BE2C (cell line): ENCODE data around the gene FGB.

Experiments
- DNase-seq: peaks from one replicate; pipeline ENCODE4 v3.0.0-alpha.2; 2020
- H3K27me3 ChIP-seq: fragments of 250-450 bp; sonication (Bioruptor Pico); 2 replicates; pipeline ENCODE4 v1.5.1; 2020; ENCODE audit warnings: mild to moderate bottlenecking
- H3K36me3 ChIP-seq: fragments of 250-450 bp; sonication (Bioruptor Pico); 2 replicates; pipeline ENCODE4 v1.5.1; 2020; ENCODE audit warnings: mild to moderate bottlenecking
- H3K4me1 ChIP-seq: fragments of 250-450 bp; sonication (Bioruptor Pico); 2 replicates; pipeline ENCODE4 v1.5.1; 2020
- H3K4me3 ChIP-seq: 2 replicates; pipeline ENCODE4 v1.5.1; 2011; ENCODE audit warnings: low read depth, low read length
- H3K9me3 ChIP-seq: fragments of 250-450 bp; sonication (Bioruptor Pico); 2 replicates; pipeline ENCODE4 v1.5.1; 2020
- CTCF ChIP-seq: IDR thresholded peaks from 2 replicates; pipeline ENCODE4 v1.5.1; 2012; ENCODE audit warnings: mild to moderate bottlenecking, low read depth, low read length

The FGB gene

GRCh38 chr4:154583230-154583629 is 20.4 kb downstream of the FGB start:
- no peak for DNase-seq
- Histone ChIP-seq H3K4me1 (no peaks in the 10 kb centered on the region), H3K36me3 (no peaks in the 10 kb centered on the region), H3K9me3 (no peaks in the 10 kb centered on the region), H3K27me3 (peaks cover 11% of the 10 kb centered on the region), H3K4me3 (no peak overlapping the region)
- no peak for TF ChIP-seq CTCF

DNA sequence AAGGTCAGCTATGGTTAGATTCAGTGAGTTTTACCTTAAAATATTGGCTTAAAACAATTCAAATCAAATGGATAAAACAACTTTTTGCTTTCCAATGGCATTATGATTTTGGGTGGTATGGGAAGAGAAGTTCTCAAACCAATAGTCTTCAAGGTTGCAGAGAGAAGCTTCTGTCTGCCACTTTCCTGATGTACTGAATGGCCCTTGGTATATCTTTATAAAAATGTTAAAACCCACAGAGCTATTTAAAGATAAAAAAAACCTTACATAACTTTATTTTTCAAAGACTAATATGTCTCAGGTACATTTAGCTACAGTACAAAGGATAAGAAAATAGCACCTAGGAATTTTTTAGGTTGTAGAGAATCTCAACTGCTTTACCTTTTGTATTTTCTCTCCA is 20.9 kb downstream of the FGB start:
- no peak for TF ChIP-seq CTCF
- DNase-seq = no peak
- H3K27me3 ChIP-seq = peaks cover 13% of the 10 kb centered on the region
- H3K4me1 ChIP-seq = no peaks in the 10 kb centered on the region
- H3K9me3 ChIP-seq = no peaks in the 10 kb centered on the region
- no peak overlapping the region for H3K4me3 ChIP-seq
- H3K36me3 ChIP-seq = no peaks in the 10 kb centered on the region

DNA sequence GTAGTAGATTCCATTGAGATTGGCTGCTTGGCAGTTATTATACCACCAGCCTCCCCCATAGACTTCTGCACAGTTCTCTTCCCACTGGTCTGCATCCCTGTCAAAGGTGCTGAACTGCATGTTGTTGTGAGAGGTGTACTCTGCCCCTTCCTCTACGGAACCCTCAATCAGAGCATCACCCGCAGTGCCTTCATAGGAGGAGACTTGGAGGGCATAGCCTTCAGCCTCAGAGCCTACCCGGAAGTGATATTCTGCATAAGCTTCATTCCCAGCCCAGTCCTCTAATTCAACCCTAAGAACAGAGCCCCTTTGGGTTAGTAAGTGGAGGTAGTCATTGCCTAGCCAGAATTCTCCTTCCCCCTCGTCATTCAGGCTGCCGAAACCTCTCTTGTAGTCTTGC is 21.4 kb downstream of the FGB start:
- Histone ChIP-seq H3K36me3 (no peaks in the 10 kb centered on the region), H3K4me3 (no peak overlapping the region), H3K4me1 (no peaks in the 10 kb centered on the region), H3K27me3 (peaks cover 16% of the 10 kb centered on the region), H3K9me3 (no peaks in the 10 kb centered on the region)
- TF ChIP-seq CTCF = no peak
- DNase-seq = no peak

GRCh38 chr4:154585369-154586018 is 22.7 kb downstream of the FGB start:
- no peaks in the 10 kb centered on the region for H3K36me3 ChIP-seq
- no peak for TF ChIP-seq CTCF
- peaks cover 21% of the 10 kb centered on the region for H3K27me3 ChIP-seq
- H3K9me3 ChIP-seq = no peaks in the 10 kb centered on the region
- H3K4me1 ChIP-seq = no peaks in the 10 kb centered on the region
- DNase-seq = no peak
- no peak overlapping the region for H3K4me3 ChIP-seq

- H3K27me3 ChIP-seq = peaks cover 21% of the 10 kb centered on the region
- no peaks in the 10 kb centered on the region for H3K4me1 ChIP-seq
- no peak for TF ChIP-seq CTCF
- DNase-seq = no peak
- H3K36me3 ChIP-seq = no peaks in the 10 kb centered on the region
- H3K9me3 ChIP-seq = no peaks in the 10 kb centered on the region
- no peak overlapping the region for H3K4me3 ChIP-seq
Measured at GRCh38 chr4:154586296-154587033, 23.7 kb downstream of the FGB start.

DNA sequence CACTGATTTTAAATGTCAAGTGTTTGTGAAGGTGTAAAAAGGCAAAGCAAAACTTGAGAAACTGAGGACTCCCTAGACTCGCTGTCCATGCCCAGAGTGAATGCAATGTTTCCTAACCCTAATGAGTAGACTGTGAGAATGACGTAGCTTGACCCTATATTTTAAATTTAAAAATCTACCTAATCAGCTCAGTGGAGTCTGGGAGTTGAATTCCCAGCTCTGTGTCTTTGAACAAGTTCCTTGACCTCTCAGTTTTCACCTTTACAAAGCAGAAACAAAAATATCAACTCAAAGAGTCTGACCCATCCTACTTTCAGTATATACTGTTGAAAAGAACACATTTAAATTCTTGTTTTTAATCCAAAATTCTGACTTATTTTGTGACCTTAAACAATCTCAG is 25.4 kb downstream of the FGB start:
- H3K27me3 ChIP-seq = peaks cover 21% of the 10 kb centered on the region
- no peaks in the 10 kb centered on the region for H3K9me3 ChIP-seq
- no peaks in the 10 kb centered on the region for H3K36me3 ChIP-seq
- H3K4me1 ChIP-seq = no peaks in the 10 kb centered on the region
- no peak for TF ChIP-seq CTCF
- no peak for DNase-seq
- no peak overlapping the region for H3K4me3 ChIP-seq
